HUES64 (cell line): Measurements from ENCODE around the gene KREMEN1. TPM values are rescaled to one million over a fixed set of nuclear protein-coding genes. Genes with fewer than 3 reads are reported as not detected.

Experiments
- H3K27ac ChIP-seq: 2 replicates; pipeline ENCODE4 v1.7.0; 2013; ENCODE audit warnings: low read depth, low read length, inconsistent platforms
- H3K27me3 ChIP-seq: 2 replicates; pipeline ENCODE4 v1.6.1; 2013; ENCODE audit warnings: mild to moderate bottlenecking, low read length; ENCODE audit not compliant: insufficient read depth
- H3K36me3 ChIP-seq: 2 replicates; pipeline ENCODE4 v1.6.1; 2013; ENCODE audit warnings: mild to moderate bottlenecking, low read length; ENCODE audit not compliant: insufficient read depth
- H3K4me1 ChIP-seq: 2 replicates; pipeline ENCODE4 v1.6.1; 2013; ENCODE audit warnings: mild to moderate bottlenecking, low read length, moderate library complexity; ENCODE audit not compliant: insufficient read depth
- H3K4me3 ChIP-seq: 2 replicates; pipeline ENCODE4 v1.5.1; 2013; ENCODE audit warnings: mild to moderate bottlenecking, low read length, moderate library complexity
- H3K9ac ChIP-seq: 2 replicates; pipeline ENCODE4 v1.6.1; 2013; ENCODE audit warnings: mild to moderate bottlenecking, low read depth, low read length
- H3K9me3 ChIP-seq: 2 replicates; pipeline ENCODE4 v1.6.1; 2013; ENCODE audit warnings: low read depth, low read length; ENCODE audit not compliant: insufficient read depth
- WGBS: fragments of 150-250, 120-280 bp; methylation state at CpG from one replicate; pipeline ENCODE4 v1.1.7; 2013; ENCODE audit warnings: missing lambda C conversion rate; 5-methylcytosine and 5-hydroxymethylcytosine counted together
- polyA plus RNA-seq, 2 experiments: library from polyadenylated mRNA; stranded (reverse); fragments of 50-300 nt; gene quantifications; one replicate each; pipeline ENCODE4 v1.2.3, GENCODE V29; 2013

The KREMEN1 gene
- 2.5 TPM for polyA plus RNA-seq (2013, experiment 1 of 2)
- polyA plus RNA-seq (2013, experiment 2 of 2) = 2.2 TPM

GRCh38 chr22:29072979-29073617 is at the start of gene KREMEN1:
KREMEN1 (plus strand) TSS chr22:29073035; CDS start chr22:29073131, 96 bp downstream.
- no peaks in the 10 kb centered on the region for H3K36me3 ChIP-seq
- peak within 1 kb of the TSS; percentile 35; the same call in 1 of the 2 replicates for H3K9ac ChIP-seq
- H3K4me1 ChIP-seq = peaks cover 13% of the 10 kb centered on the region; the same call in 1 of the 2 replicates
- peak within 1 kb of the TSS; percentile 48 for H3K4me3 ChIP-seq
- H3K9me3 ChIP-seq = no peaks in the 10 kb centered on the region
- WGBS = under 1% methylated on average over 76 of the region's 76 CpGs
- H3K27me3 ChIP-seq = peaks cover 68% of the 10 kb centered on the region
- H3K27ac ChIP-seq = no peak within 1 kb of the TSS

GRCh38 chr22:29023172-29023796 is 49.6 kb upstream of the KREMEN1 start:
- peaks cover 21% of the 10 kb centered on the region for H3K4me1 ChIP-seq
- no peak overlapping the region for H3K9ac ChIP-seq
- H3K27ac ChIP-seq = no peak overlapping the region
- H3K36me3 ChIP-seq = no peaks in the 10 kb centered on the region
- no peak overlapping the region for H3K4me3 ChIP-seq
- no peaks in the 10 kb centered on the region for H3K27me3 ChIP-seq
- no peaks in the 10 kb centered on the region for H3K9me3 ChIP-seq
- WGBS = 78% methylated on average over 3 of the region's 3 CpGs

- 97% methylated on average over 3 of the region's 3 CpGs for WGBS
- Histone ChIP-seq H3K9me3 (no peaks in the 10 kb centered on the region), H3K4me1 (peaks cover 45% of the 10 kb centered on the region), H3K4me3 (no peak overlapping the region), H3K9ac (no peak overlapping the region), H3K27me3 (no peaks in the 10 kb centered on the region), H3K36me3 (no peaks in the 10 kb centered on the region), H3K27ac (no peak overlapping the region)
These were observed 46.3 kb upstream of the KREMEN1 start for GRCh38 chr22:29026579-29026978.

GRCh38 chr22:29028468-29028867 is 44.4 kb upstream of the KREMEN1 start:
- 94% methylated on average over 4 of the region's 4 CpGs for WGBS
- no peak overlapping the region for H3K27ac ChIP-seq

GRCh38 chr22:29029202-29030000 is 43.4 kb upstream of the KREMEN1 start:
- H3K9ac ChIP-seq = no peak overlapping the region
- peak overlapping the region; percentile 92; the same call in 1 of the 2 replicates for H3K27ac ChIP-seq
- H3K4me1 ChIP-seq = peaks cover 36% of the 10 kb centered on the region
- H3K27me3 ChIP-seq = no peaks in the 10 kb centered on the region
- peak overlapping the region; percentile 63 for H3K4me3 ChIP-seq
- no peaks in the 10 kb centered on the region for H3K36me3 ChIP-seq
- WGBS = 74% methylated on average over 8 of the region's 9 CpGs
- H3K9me3 ChIP-seq = no peaks in the 10 kb centered on the region

More at GRCh38 chr22:29028468-29028867, 44.4 kb upstream of the KREMEN1 start:
- H3K27me3 ChIP-seq = no peaks in the 10 kb centered on the region
- no peak overlapping the region for H3K9ac ChIP-seq
- no peak overlapping the region for H3K4me3 ChIP-seq
- no peaks in the 10 kb centered on the region for H3K36me3 ChIP-seq
- no peaks in the 10 kb centered on the region for H3K9me3 ChIP-seq
- H3K4me1 ChIP-seq = peaks cover 43% of the 10 kb centered on the region

- H3K36me3 ChIP-seq = no peaks in the 10 kb centered on the region
- H3K4me3 ChIP-seq = peak overlapping the region; percentile 63
- WGBS = 6% methylated on average over 19 of the region's 20 CpGs
- no peaks in the 10 kb centered on the region for H3K27me3 ChIP-seq
- H3K27ac ChIP-seq = peak overlapping the region; percentile 92
- no peaks in the 10 kb centered on the region for H3K9me3 ChIP-seq
- H3K4me1 ChIP-seq = peaks cover 36% of the 10 kb centered on the region
- H3K9ac ChIP-seq = peak overlapping the region; percentile 56; the same call in 1 of the 2 replicates
These were observed 42.7 kb upstream of the KREMEN1 start for GRCh38 chr22:29030016-29030617.

GRCh38 chr22:29030618-29031226 is 42.1 kb upstream of the KREMEN1 start:
- Histone ChIP-seq H3K4me3 (peak overlapping the region; percentile 63), H3K9ac (peak overlapping the region; percentile 56; the same call in 1 of the 2 replicates), H3K27ac (peak overlapping the region; percentile 92), H3K36me3 (no peaks in the 10 kb centered on the region), H3K4me1 (peaks cover 36% of the 10 kb centered on the region), H3K9me3 (no peaks in the 10 kb centered on the region), H3K27me3 (no peaks in the 10 kb centered on the region)
- WGBS = under 1% methylated on average over 31 of the region's 32 CpGs

- Histone ChIP-seq H3K4me1 (peaks cover 36% of the 10 kb centered on the region), H3K9me3 (no peaks in the 10 kb centered on the region), H3K27ac (peak overlapping the region; percentile 92), H3K27me3 (no peaks in the 10 kb centered on the region), H3K4me3 (peak overlapping the region; percentile 63), H3K36me3 (no peaks in the 10 kb centered on the region), H3K9ac (peak overlapping the region; percentile 54; the same call in 1 of the 2 replicates)
- WGBS = 30% methylated on average over 18 of the region's 18 CpGs
These were observed 41.4 kb upstream of the KREMEN1 start for GRCh38 chr22:29031227-29032011.

GRCh38 chr22:29032014-29032475 is 40.8 kb upstream of the KREMEN1 start:
- Histone ChIP-seq H3K4me3 (peak overlapping the region; percentile 63; the same call in 1 of the 2 replicates), H3K27me3 (no peaks in the 10 kb centered on the region), H3K27ac (peak overlapping the region; percentile 92), H3K9ac (peak overlapping the region; percentile 54; the same call in 1 of the 2 replicates), H3K36me3 (no peaks in the 10 kb centered on the region), H3K9me3 (no peaks in the 10 kb centered on the region), H3K4me1 (peaks cover 36% of the 10 kb centered on the region)
- 65% methylated on average over 8 of the region's 8 CpGs for WGBS

- Histone ChIP-seq H3K27me3 (no peaks in the 10 kb centered on the region), H3K27ac (peak overlapping the region; percentile 92; the same call in 1 of the 2 replicates), H3K4me3 (no peak overlapping the region), H3K36me3 (no peaks in the 10 kb centered on the region), H3K4me1 (peaks cover 36% of the 10 kb centered on the region), H3K9me3 (no peaks in the 10 kb centered on the region), H3K9ac (peak overlapping the region; percentile 54; the same call in 1 of the 2 replicates)
- WGBS = 89% methylated on average over 2 of the region's 2 CpGs
These were observed 40.3 kb upstream of the KREMEN1 start for GRCh38 chr22:29032584-29032983.
